AG09319 (cell line): ENCODE measurements around the gene TAF3.
"Not testable (repeated sequence)": the region's sequence is repeated elsewhere in the genome, so short reads cannot be mapped to it uniquely, and the experiment has no call there.

ENCODE experiments used
- DNase-seq: peaks from one replicate; pipeline ENCODE4 v3.0.0-alpha.2; 2010; ENCODE audit warnings: low read depth; ENCODE audit errors: extremely low read depth
- TF ChIP-seq, protein P1 (sequence below): IDR thresholded peaks from 2 replicates; pipeline ENCODE4 v1.5.1; 2011; ENCODE audit warnings: low read depth, mild to moderate bottlenecking, inconsistent platforms, low read length, moderate library complexity

TAF3 gene

GRCh38 chr10:7804216-7804615 lies 14.1 kb upstream of the TAF3 start:
- no peak for DNase-seq
- TF ChIP-seq, protein P1, sequence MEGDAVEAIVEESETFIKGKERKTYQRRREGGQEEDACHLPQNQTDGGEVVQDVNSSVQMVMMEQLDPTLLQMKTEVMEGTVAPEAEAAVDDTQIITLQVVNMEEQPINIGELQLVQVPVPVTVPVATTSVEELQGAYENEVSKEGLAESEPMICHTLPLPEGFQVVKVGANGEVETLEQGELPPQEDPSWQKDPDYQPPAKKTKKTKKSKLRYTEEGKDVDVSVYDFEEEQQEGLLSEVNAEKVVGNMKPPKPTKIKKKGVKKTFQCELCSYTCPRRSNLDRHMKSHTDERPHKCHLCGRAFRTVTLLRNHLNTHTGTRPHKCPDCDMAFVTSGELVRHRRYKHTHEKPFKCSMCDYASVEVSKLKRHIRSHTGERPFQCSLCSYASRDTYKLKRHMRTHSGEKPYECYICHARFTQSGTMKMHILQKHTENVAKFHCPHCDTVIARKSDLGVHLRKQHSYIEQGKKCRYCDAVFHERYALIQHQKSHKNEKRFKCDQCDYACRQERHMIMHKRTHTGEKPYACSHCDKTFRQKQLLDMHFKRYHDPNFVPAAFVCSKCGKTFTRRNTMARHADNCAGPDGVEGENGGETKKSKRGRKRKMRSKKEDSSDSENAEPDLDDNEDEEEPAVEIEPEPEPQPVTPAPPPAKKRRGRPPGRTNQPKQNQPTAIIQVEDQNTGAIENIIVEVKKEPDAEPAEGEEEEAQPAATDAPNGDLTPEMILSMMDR = no peak

GRCh38 chr10:7804741-7805140 lies 13.6 kb upstream of the TAF3 start:
- DNase-seq = no peak
- TF ChIP-seq, protein P1 = no peak

DNA sequence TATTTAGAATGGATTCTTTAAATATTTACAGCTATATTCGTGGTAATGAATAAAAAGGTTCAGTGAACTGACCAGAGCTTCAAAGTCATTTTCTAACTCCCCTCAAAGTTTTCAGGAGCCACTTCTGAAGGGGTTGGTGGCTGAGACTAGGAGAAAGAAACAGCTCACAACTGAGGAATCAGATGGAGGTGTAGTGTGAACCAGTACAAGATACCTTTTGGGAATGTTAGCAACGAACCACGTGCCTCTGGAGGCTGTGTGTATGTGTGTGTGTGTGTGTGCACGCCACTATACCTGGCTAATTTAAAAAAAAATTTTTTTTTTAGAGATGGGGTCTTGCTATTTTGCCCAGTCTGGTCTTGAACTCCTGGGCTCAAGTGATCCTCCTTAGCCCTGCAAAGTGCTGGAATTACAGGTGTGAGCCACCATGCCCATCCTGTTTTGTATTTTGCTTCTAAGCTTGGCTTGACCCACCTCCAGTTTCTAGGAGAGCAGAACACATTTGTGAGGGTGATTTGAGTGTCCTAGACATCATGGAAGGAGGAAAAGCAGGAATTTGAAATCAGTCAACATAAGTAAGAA lies 9.5 kb upstream of the TAF3 start:
- TF ChIP-seq, protein P1 = no peak
- no peak for DNase-seq

- no peak for DNase-seq
- TF ChIP-seq, protein P1 = no peak
Observed at GRCh38 chr10:7810443-7810842, 7.9 kb upstream of the TAF3 start.

DNA sequence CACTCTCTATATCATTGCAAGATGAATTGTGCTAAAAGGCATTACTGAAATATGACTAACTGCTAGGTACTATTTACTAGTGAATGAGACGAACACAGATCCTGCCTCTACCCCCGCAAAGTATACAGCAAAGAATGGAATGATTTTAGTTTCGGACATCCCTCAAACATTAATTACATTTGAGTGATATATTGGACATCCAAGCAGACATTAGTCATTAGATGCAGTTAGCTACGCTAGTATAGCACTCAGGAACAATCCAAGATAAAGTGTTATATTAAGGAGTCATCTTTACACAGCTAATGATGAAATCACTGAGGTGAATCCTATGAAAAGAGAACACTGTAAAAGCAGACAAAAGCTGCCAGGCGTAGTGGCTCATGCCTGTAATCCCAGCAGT lies 7.3 kb upstream of the TAF3 start:
- TF ChIP-seq, protein P1 = no peak
- DNase-seq = no peak

DNA sequence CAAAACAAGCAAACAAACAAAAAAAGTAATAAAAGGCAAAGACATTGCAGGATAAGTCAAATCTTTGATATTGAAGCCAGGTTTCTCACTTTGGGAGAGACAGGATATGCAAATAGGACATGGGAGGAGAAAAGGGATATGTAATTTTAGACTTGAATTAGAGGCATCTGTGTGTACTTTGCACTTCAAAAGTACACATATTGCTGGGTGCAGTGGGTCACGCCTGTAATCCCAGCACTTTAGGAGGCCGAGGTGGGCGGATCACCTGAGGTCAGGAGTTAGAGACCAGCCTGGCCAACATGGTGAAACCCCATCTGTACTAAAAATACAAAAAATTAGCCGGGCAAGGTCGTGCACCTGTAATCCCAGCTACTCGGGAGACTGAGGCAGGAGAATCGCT lies 6.6 kb upstream of the TAF3 start:
- DNase-seq = not testable (repeated sequence)

GRCh38 chr10:7813481-7813880 lies 4.8 kb upstream of the TAF3 start:
- no peak for DNase-seq
- TF ChIP-seq, protein P1 = no peak

GRCh38 chr10:7817576-7817975 lies 729 bp upstream of the TAF3 start:
- TF ChIP-seq, protein P1 = no peak
- no peak for DNase-seq
